ENCODE measurements around the gene TXNL4B.

GRCh38 chr16:72073560-72074230, 19.7 kb downstream of the TXNL4B start:
- TF ChIP-seq CTCF (IDR thresholded peaks at IDR 0.05 in 4 of 5, conservative IDR thresholded peaks at IDR 0.05 in 1 of 5) (no peak), POLR2A (IDR thresholded peaks at IDR 0.05) (no peak)
